ENCODE results near the gene RAPGEF4. TPM values are rescaled to one million over a fixed set of nuclear protein-coding genes. Genes with fewer than 3 reads are reported as not detected.

Gene RAPGEF4
- total RNA-seq, 4 donors from 2014 or later, result 1.4 to 5.5 (median 1.8) TPM

GRCh38 chr2:172730411-172730810 is 5.2 kb upstream of the RAPGEF4 start:
- no peaks in the 10 kb centered on the region for H3K4me1 ChIP-seq
- H3K36me3 ChIP-seq, result no peaks in the 10 kb centered on the region
- intact Hi-C loops (cut with DNase I; ENCODE audit: low total_unique reads), result no loop called here
- H3K27ac ChIP-seq, result no peak overlapping the region
- TF ChIP-seq CTCF (IDR thresholded peaks at IDR 0.05 in 4 of 5, conservative IDR thresholded peaks at IDR 0.05 in 1 of 5), result no peak
- H3K27me3 ChIP-seq, result peaks cover 5 to 23% (median 6%) of the 10 kb centered on the region in 3 donors
- no peak overlapping the region for H3K4me3 ChIP-seq
- no peaks in the 10 kb centered on the region for H3K9me3 ChIP-seq
- DNase-seq, result no peak
- ATAC-seq, result no peak
- in situ Hi-C loops (cut with MboI; ENCODE audit: low sequenced_read_pairs in 4 of 4), result no loop called here

- Histone ChIP-seq H3K36me3 (no peaks in the 10 kb centered on the region), H3K4me1 (no peaks in the 10 kb centered on the region), H3K27ac (no peak overlapping the region), H3K9me3 (no peaks in the 10 kb centered on the region), H3K27me3 (peaks cover 21 to 52% (median 31%) of the 10 kb centered on the region in 3 donors), H3K4me3 (peak overlapping the region in 3 of 4 donors; percentile 34 to 43 (median 37))
- no peak for TF ChIP-seq CTCF (IDR thresholded peaks at IDR 0.05 in 4 of 5, conservative IDR thresholded peaks at IDR 0.05 in 1 of 5)
- TF ChIP-seq POLR2A (IDR thresholded peaks at IDR 0.05), result no peak
- DNase-seq (no peak), ATAC-seq (no peak)
- intact Hi-C loops (cut with DNase I; ENCODE audit: low total_unique reads), result no loop called here
- in situ Hi-C loops (cut with MboI; ENCODE audit: low sequenced_read_pairs in 4 of 4), result no loop called here
Measured at GRCh38 chr2:172734711-172735581, 699 bp upstream of the RAPGEF4 start.

GRCh38 chr2:172736424-172737174 is 954 bp downstream of the RAPGEF4 start:
- DNase-seq, result no peak
- Histone ChIP-seq H3K36me3 (no peaks in the 10 kb centered on the region), H3K27ac (no peak overlapping the region), H3K27me3 (peaks cover 21 to 52% (median 31%) of the 10 kb centered on the region in 3 donors), H3K4me3 (peak overlapping the region in 3 of 4 donors; percentile 37 to 44 (median 43)), H3K4me1 (no peaks in the 10 kb centered on the region), H3K9me3 (no peaks in the 10 kb centered on the region)
- TF ChIP-seq POLR2A (IDR thresholded peaks at IDR 0.05) (no peak), CTCF (IDR thresholded peaks at IDR 0.05 in 4 of 5, conservative IDR thresholded peaks at IDR 0.05 in 1 of 5) (no peak)
- in situ Hi-C loops (cut with MboI; ENCODE audit: low sequenced_read_pairs in 4 of 4), result no loop called here
- intact Hi-C loops (cut with DNase I; ENCODE audit: low total_unique reads), result no loop called here
- no peak for ATAC-seq

- in situ Hi-C loops (cut with MboI; ENCODE audit: low sequenced_read_pairs in 4 of 4) (no loop called here), intact Hi-C loops (cut with DNase I; ENCODE audit: low total_unique reads) (no loop called here)
- Histone ChIP-seq H3K27me3 (peaks cover 18 to 36% (median 31%) of the 10 kb centered on the region in 3 donors), H3K9me3 (no peaks in the 10 kb centered on the region), H3K4me3 (no peak overlapping the region), H3K4me1 (no peaks in the 10 kb centered on the region), H3K27ac (no peak overlapping the region), H3K36me3 (no peaks in the 10 kb centered on the region)
- no peak for ATAC-seq
- no peak for TF ChIP-seq CTCF (IDR thresholded peaks at IDR 0.05 in 4 of 5, conservative IDR thresholded peaks at IDR 0.05 in 1 of 5)
- TF ChIP-seq POLR2A (IDR thresholded peaks at IDR 0.05), result no peak
- DNase-seq, result no peak
Measured at GRCh38 chr2:172739661-172740266, 4.1 kb downstream of the RAPGEF4 start.
